Measurements from ENCODE around the gene PAFAH1B2. TPM values are rescaled to one million over a fixed set of nuclear protein-coding genes. Genes with fewer than 3 reads are reported as not detected.

PAFAH1B2 gene
- total and polyA plus RNA-seq, 2 of the 8 experiments (the other 6 are each of a cell fraction or from before 2014, with no cell fraction given) = 38.2 to 161 TPM

DNA sequence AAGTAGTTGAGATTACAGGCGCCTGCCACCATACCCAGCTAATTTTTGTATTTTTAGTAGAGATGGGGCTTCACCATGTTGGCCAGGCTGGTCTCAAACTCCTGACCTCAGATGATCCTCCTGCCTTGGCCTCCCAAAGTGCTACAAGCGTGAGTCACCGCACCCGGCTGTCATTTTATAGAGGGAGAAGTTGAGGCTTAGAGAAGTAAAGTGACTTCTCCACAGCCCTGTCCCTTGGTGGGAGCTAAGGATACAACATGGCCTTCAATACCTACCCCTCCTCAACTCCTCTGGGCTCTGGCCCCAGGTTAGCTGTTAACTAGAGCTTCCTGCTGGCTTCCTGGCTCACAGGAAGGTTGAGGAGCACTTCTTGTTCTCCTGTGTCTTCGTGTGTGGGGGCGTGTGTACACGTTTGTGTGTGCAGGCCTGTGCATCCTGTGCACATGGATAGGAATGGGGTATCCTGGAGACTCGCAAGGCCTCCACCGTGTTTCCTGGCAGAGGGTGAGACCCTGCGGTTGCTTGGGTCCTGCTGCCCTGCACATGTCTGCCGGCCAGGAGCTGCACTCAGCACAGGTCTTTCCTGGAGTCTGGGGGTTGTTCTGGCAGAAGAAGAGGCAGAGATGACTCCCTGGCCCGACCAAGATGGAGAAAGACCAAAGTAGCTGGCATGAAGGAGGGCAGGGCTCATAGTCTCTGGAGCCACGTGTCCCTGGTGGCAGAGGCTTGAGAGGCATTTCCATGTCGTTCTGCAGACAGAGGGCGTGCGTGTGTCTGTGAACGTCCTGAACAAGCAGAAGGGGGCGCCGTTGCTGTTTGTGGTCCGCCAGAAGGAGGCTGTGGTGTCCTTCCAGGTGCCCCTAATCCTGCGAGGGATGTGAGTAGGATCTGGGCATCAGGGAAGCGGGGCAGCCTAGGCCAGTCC lies 36.8 kb downstream of the PAFAH1B2 start:
- peak overlapping the region; percentile 7 for H4K91ac ChIP-seq (replicated peaks; ENCODE audit: insufficient read length, low read length)
- H3K79me1 ChIP-seq (ENCODE audit: low read depth, low read length) = no peaks in the 10 kb centered on the region
- H2BK120ac ChIP-seq (replicated peaks; ENCODE audit: low read depth, low read length) = no peak overlapping the region
- H4K20me1 ChIP-seq (replicated peaks in 1 of 2; ENCODE audit: control insufficient read depth in 1 of 2, insufficient read depth in 2 of 2, low read length in 2 of 2) = peaks cover under 1 to 4% of the 10 kb centered on the region in 2 experiments
- H2BK20ac ChIP-seq (ENCODE audit: low read length) = no peak overlapping the region
- H3K9me3 ChIP-seq (ENCODE audit: insufficient read depth in 2 of 2, low read depth in 1 of 2, low read length in 1 of 2) = no peaks in the 10 kb centered on the region
- no peak overlapping the region for H3K14ac ChIP-seq (ENCODE audit: insufficient read length)
- H3K56ac ChIP-seq (replicated peaks; ENCODE audit: insufficient read length, low read depth, low read length) = no peak overlapping the region
- POLR2A ChIA-PET (ENCODE audit: partially characterized antibody) = interaction anchor here (0.8 to 12.6 kb wide), 10 partner anchors 10 to 48 kb away, joined by 3 to 153 read pairs (median 6); partner anchors contain the start of genes PAFAH1B2, PCSK7 and TAGLN
- peak overlapping the region; percentile 4 for H4K5ac ChIP-seq (ENCODE audit: insufficient read length, low read depth, low read length)
- H4K8ac ChIP-seq (ENCODE audit: extremely low read depth, insufficient read depth, low read length) = no peak overlapping the region; the same call in 1 of the 2 replicates
- no peak overlapping the region for H3K27ac ChIP-seq (ENCODE audit: low read depth, low read length)
- H3K4me2 ChIP-seq (ENCODE audit: insufficient read depth in 1 of 2, low read depth in 2 of 2, low read length in 2 of 2) = peak overlapping the region in 1 of 2 experiments; percentile 3; a peak in 2 of 4 replicates
- H3K23me2 ChIP-seq (ENCODE audit: low read depth, low read length) = peaks cover 11% of the 10 kb centered on the region
- 0 out of 2 replicates have a peak overlapping the region, but pooled peaks have one; percentile 54 for H2AFZ ChIP-seq (ENCODE audit: low read length)
- peaks cover 6 to 16% (median 12%) of the 10 kb centered on the region in 4 experiments for H3K4me1 ChIP-seq (replicated peaks in 1 of 4; ENCODE audit: control insufficient read depth in 3 of 4, insufficient read depth in 4 of 4, low read length in 3 of 4)
- no peak overlapping the region for H3K9ac ChIP-seq (replicated peaks in 1 of 4; ENCODE audit: extremely low read depth in 1 of 4, low read depth in 3 of 4, low read length in 3 of 4)
- H3K4ac ChIP-seq (replicated peaks; ENCODE audit: insufficient read length, low read depth, low read length) = peak overlapping the region; percentile 0
- CTCF ChIA-PET (ENCODE audit: partially characterized antibody) = interaction anchor here (0.6 to 14.0 kb wide), 29 partner anchors 8 to 435 kb away, joined by 3 to 359 read pairs (median 4); partner anchors contain the start of genes APOA5, APOC3, PCSK7 and RNF214
- H3K4me3 ChIP-seq (ENCODE audit: extremely low read depth in 1 of 4, insufficient read depth in 2 of 4, low read depth in 3 of 4, low read length in 4 of 4) = no peak overlapping the region
- FAIRE-seq (peak; percentile 42), DNase-seq (ENCODE audit: low read depth in 1 of 2, low spot score in 2 of 2) (peak; percentile 58 to 89)
- H2BK15ac ChIP-seq (ENCODE audit: low read length) = peak overlapping the region; percentile 1; the same call in 1 of the 2 replicates
- H2BK12ac ChIP-seq (ENCODE audit: low read depth, low read length) = peak overlapping the region; percentile 2; the same call in 1 of the 2 replicates
- H3K27me3 ChIP-seq (replicated peaks in 1 of 4; ENCODE audit: control insufficient read depth in 3 of 4, extremely low read depth in 1 of 4, insufficient read depth in 3 of 4, low read length in 3 of 4) = no peaks in the 10 kb centered on the region
- H3K36me3 ChIP-seq (ENCODE audit: control insufficient read depth in 2 of 4, insufficient read depth in 4 of 4, low read length in 3 of 4) = peaks cover 0 to 5% (median 3%) of the 10 kb centered on the region in 4 experiments; a peak in 2 of 8 replicates
- H3K23ac ChIP-seq (ENCODE audit: insufficient read length) = no peak overlapping the region
- WGBS, 2 experiments (ENCODE audit: extremely low coverage in 1 of 2, insufficient coverage in 1 of 2, insufficient read length in 1 of 2, insufficient replicate concordance in 2 of 2, low coverage in 1 of 2, low lambda C conversion rate in 2 of 2, missing lambda C conversion rate in 1 of 2) = 49% methylated on average over 21 of the region's 22 CpGs; no CpG with 5 or more reads in 1 of the 2 experiments
- no peaks in the 10 kb centered on the region for H3K79me2 ChIP-seq (ENCODE audit: control insufficient read depth in 1 of 2, insufficient read depth in 2 of 2, low read length in 2 of 2)
- H3K18ac ChIP-seq (ENCODE audit: extremely low read depth, low read length) = peak overlapping the region; percentile 97
- H2AK5ac ChIP-seq (ENCODE audit: low read depth, low read length) = peak overlapping the region; percentile 61; the same call in 1 of the 2 replicates
- no peak overlapping the region for H2BK5ac ChIP-seq (ENCODE audit: low read depth, low read length)
- TF ChIP-seq KDM4A (IDR thresholded peaks at IDR 0.05; ENCODE audit: low read depth, low read length, severe bottlenecking) (no peak), E2F6 (IDR thresholded peaks at IDR 0.05) (peak; percentile 71), JUN (IDR thresholded peaks at IDR 0.05; ENCODE audit: low read depth, low read length) (no peak), MAX (IDR thresholded peaks at IDR 0.05) (peak; percentile 95), SUZ12 (IDR thresholded peaks at IDR 0.05; ENCODE audit: low read length) (no peak), RFX5 (IDR thresholded peaks at IDR 0.05; ENCODE audit: borderline replicate concordance, low read depth, low read length) (no peak), MAFK (IDR thresholded peaks at IDR 0.05; ENCODE audit: low read depth, low read length) (no peak), ASH2L (IDR thresholded peaks at IDR 0.05; ENCODE audit: low read length) (no peak), YY1 (IDR thresholded peaks at IDR 0.05; ENCODE audit: low read depth, low read length) (0 out of 2 replicates have a peak, but pooled peaks have one; percentile 44), SP2 (IDR thresholded peaks at IDR 0.05; ENCODE audit: low read length) (no peak)

Data from H1 (cell line).